Activated CD8-positive, alpha-beta memory T cell treated with anti-CD3 and anti-CD28 coated beads, Interleukin-2, amount 10 ng/mL, durations not matched to agents 7 days and 5 days (primary cell): Measurements from ENCODE around the gene OR2H2. TPM values are rescaled to one million over a fixed set of nuclear protein-coding genes. Genes with fewer than 3 reads are reported as not detected.
A peak's percentile ranks its signal among the peaks of the same experiment; 100 is the strongest.

Source experiments
- ATAC-seq: fragments of 150-1000 bp; cut with Tn5 transposase; one replicate; pipeline ENCODE4 v1.10.0; 2021; ENCODE audit warnings: moderate library complexity
- CTCF ChIA-PET: fragments of 350-600 bp; sonication (Branson Sonifier 250); formaldehyde crosslinking; loops from one replicate; lab custom pipeline; 2021; ENCODE audit warnings: antibody characterized with exemption; lab: Charles Lee
- DNase-seq: peaks from one replicate; pipeline ENCODE4 v3.0.0-alpha.2; 2020
- H3K27ac Mint-ChIP-seq: one replicate; pipeline ENCODE4 v1.8.0; 2021; ENCODE audit warnings: mild to moderate bottlenecking, mixed read lengths
- H3K27me3 Mint-ChIP-seq: one replicate; pipeline ENCODE4 v1.8.0; 2021; ENCODE audit warnings: mixed read lengths
- H3K36me3 Mint-ChIP-seq: one replicate; pipeline ENCODE4 v1.8.0; 2021; ENCODE audit warnings: mild to moderate bottlenecking, mixed read lengths
- H3K4me1 Mint-ChIP-seq: one replicate; pipeline ENCODE4 v1.8.0; 2021; ENCODE audit warnings: mixed read lengths
- H3K4me3 Mint-ChIP-seq: one replicate; pipeline ENCODE4 v1.8.0; 2021; ENCODE audit warnings: mild to moderate bottlenecking, moderate library complexity, mixed read lengths
- H3K9me3 Mint-ChIP-seq: one replicate; pipeline ENCODE4 v1.8.0; 2022; ENCODE audit warnings: low read depth, mixed read lengths
- total RNA-seq, 2 experiments: library from RNA; stranded (reverse); gene quantifications; one replicate each; pipeline ENCODE4 v1.2.3, GENCODE V29; 2021

The OR2H2 gene
- total RNA-seq, 2 experiments from 2014 or later: not detected

- H3K27me3 Mint-ChIP-seq: no peaks in the 10 kb centered on the region
- CTCF ChIA-PET: interaction anchor here (1.3 kb wide), 1 partner anchor 51 kb away, joined by 3 read pairs; no protein-coding TSS in a partner anchor
- no peak overlapping the region for H3K4me3 Mint-ChIP-seq
- ATAC-seq (no peak), DNase-seq (no peak)
- no peaks in the 10 kb centered on the region for H3K4me1 Mint-ChIP-seq
- H3K27ac Mint-ChIP-seq: no peak overlapping the region
- H3K36me3 Mint-ChIP-seq: no peaks in the 10 kb centered on the region
- no peaks in the 10 kb centered on the region for H3K9me3 Mint-ChIP-seq
Observed at GRCh38 chr6:29602564-29603361, 17.8 kb downstream of the OR2H2 start.

GRCh38 chr6:29603456-29603855 is 18.5 kb downstream of the OR2H2 start:
- Mint-ChIP-seq H3K27ac (no peak overlapping the region), H3K27me3 (no peaks in the 10 kb centered on the region), H3K4me3 (no peak overlapping the region), H3K4me1 (no peaks in the 10 kb centered on the region), H3K36me3 (no peaks in the 10 kb centered on the region), H3K9me3 (no peaks in the 10 kb centered on the region)
- DNase-seq (no peak), ATAC-seq (no peak)
- CTCF ChIA-PET: interaction anchor here (1.3 kb wide), 1 partner anchor 50 kb away, joined by 3 read pairs; no protein-coding TSS in a partner anchor

- Mint-ChIP-seq H3K27me3 (no peaks in the 10 kb centered on the region), H3K27ac (no peak overlapping the region), H3K4me1 (no peaks in the 10 kb centered on the region), H3K4me3 (no peak overlapping the region), H3K9me3 (no peaks in the 10 kb centered on the region), H3K36me3 (no peaks in the 10 kb centered on the region)
- no peak for ATAC-seq
- no peak for DNase-seq
- CTCF ChIA-PET: interaction anchor here (1.3 kb wide), 1 partner anchor 50 kb away, joined by 3 read pairs; no protein-coding TSS in a partner anchor
Observed at GRCh38 chr6:29603930-29604329, 19.0 kb downstream of the OR2H2 start.

- no peaks in the 10 kb centered on the region for H3K4me1 Mint-ChIP-seq
- ATAC-seq (no peak), DNase-seq (no peak)
- no peaks in the 10 kb centered on the region for H3K27me3 Mint-ChIP-seq
- no peaks in the 10 kb centered on the region for H3K36me3 Mint-ChIP-seq
- no peak overlapping the region for H3K4me3 Mint-ChIP-seq
- CTCF ChIA-PET: no interaction called here
- no peak overlapping the region for H3K27ac Mint-ChIP-seq
- H3K9me3 Mint-ChIP-seq: no peaks in the 10 kb centered on the region
Observed at GRCh38 chr6:29608131-29608530, 23.2 kb downstream of the OR2H2 start.

GRCh38 chr6:29610540-29610939 is 25.6 kb downstream of the OR2H2 start:
- H3K4me1 Mint-ChIP-seq: no peaks in the 10 kb centered on the region
- H3K27ac Mint-ChIP-seq: no peak overlapping the region
- CTCF ChIA-PET: no interaction called here
- no peaks in the 10 kb centered on the region for H3K27me3 Mint-ChIP-seq
- no peaks in the 10 kb centered on the region for H3K9me3 Mint-ChIP-seq
- no peak for DNase-seq
- no peak overlapping the region for H3K4me3 Mint-ChIP-seq
- H3K36me3 Mint-ChIP-seq: no peaks in the 10 kb centered on the region
- ATAC-seq: no peak

GRCh38 chr6:29611426-29611825 is 26.5 kb downstream of the OR2H2 start:
- Mint-ChIP-seq H3K36me3 (no peaks in the 10 kb centered on the region), H3K4me3 (no peak overlapping the region), H3K9me3 (no peaks in the 10 kb centered on the region), H3K4me1 (no peaks in the 10 kb centered on the region), H3K27me3 (no peaks in the 10 kb centered on the region), H3K27ac (no peak overlapping the region)
- CTCF ChIA-PET: interaction anchor here (0.6 to 1.0 kb wide), 2 partner anchors 40 to 1457 kb away, joined by 3 read pairs; no protein-coding TSS in a partner anchor
- ATAC-seq (no peak), DNase-seq (no peak)

- no peak overlapping the region for H3K27ac Mint-ChIP-seq
Observed at GRCh38 chr6:29617782-29618554, 33.0 kb downstream of the OR2H2 start.

GRCh38 chr6:29619578-29620160 is 34.7 kb downstream of the OR2H2 start:
- no peak overlapping the region for H3K27ac Mint-ChIP-seq
- H3K9me3 Mint-ChIP-seq: no peaks in the 10 kb centered on the region
- CTCF ChIA-PET: interaction anchor here (1.1 kb wide), 1 partner anchor 14 kb away, joined by 4 read pairs; no protein-coding TSS in a partner anchor
- DNase-seq (no peak), ATAC-seq (no peak)
- no peak overlapping the region for H3K4me3 Mint-ChIP-seq
- H3K4me1 Mint-ChIP-seq: no peaks in the 10 kb centered on the region
- no peaks in the 10 kb centered on the region for H3K36me3 Mint-ChIP-seq
- H3K27me3 Mint-ChIP-seq: no peaks in the 10 kb centered on the region

More at GRCh38 chr6:29617782-29618554, 33.0 kb downstream of the OR2H2 start:
- DNase-seq (no peak), ATAC-seq (no peak)
- no peaks in the 10 kb centered on the region for H3K36me3 Mint-ChIP-seq
- no peaks in the 10 kb centered on the region for H3K9me3 Mint-ChIP-seq
- H3K4me1 Mint-ChIP-seq: no peaks in the 10 kb centered on the region
- no peak overlapping the region for H3K4me3 Mint-ChIP-seq
- no peaks in the 10 kb centered on the region for H3K27me3 Mint-ChIP-seq
- CTCF ChIA-PET: interaction anchor here (2.7 kb wide), 1 partner anchor 11 kb away, joined by 9 read pairs; no protein-coding TSS in a partner anchor

- H3K4me3 Mint-ChIP-seq: no peak overlapping the region
- ATAC-seq (no peak), DNase-seq (no peak)
- CTCF ChIA-PET: interaction anchor here (1.1 kb wide), 1 partner anchor 13 kb away, joined by 4 read pairs; no protein-coding TSS in a partner anchor
- no peaks in the 10 kb centered on the region for H3K9me3 Mint-ChIP-seq
- H3K27ac Mint-ChIP-seq: no peak overlapping the region
- no peaks in the 10 kb centered on the region for H3K4me1 Mint-ChIP-seq
- H3K27me3 Mint-ChIP-seq: peaks cover 2% of the 10 kb centered on the region
- H3K36me3 Mint-ChIP-seq: no peaks in the 10 kb centered on the region
Observed at GRCh38 chr6:29620630-29621029, 35.7 kb downstream of the OR2H2 start.

- Mint-ChIP-seq H3K27ac (no peak overlapping the region), H3K9me3 (no peaks in the 10 kb centered on the region), H3K27me3 (peaks cover 18% of the 10 kb centered on the region), H3K4me1 (peaks cover 11% of the 10 kb centered on the region), H3K4me3 (no peak overlapping the region), H3K36me3 (no peaks in the 10 kb centered on the region)
- DNase-seq: no peak
- ATAC-seq: no peak
- CTCF ChIA-PET: interaction anchor here (1.2 to 1.9 kb wide), 3 partner anchors 15 to 29 kb away, joined by 3 to 5 read pairs (median 4); no protein-coding TSS in a partner anchor
Observed at GRCh38 chr6:29624520-29624961, 39.6 kb downstream of the OR2H2 start.

- DNase-seq (no peak), ATAC-seq (no peak)
- no peaks in the 10 kb centered on the region for H3K9me3 Mint-ChIP-seq
- H3K27ac Mint-ChIP-seq: no peak overlapping the region
- no peaks in the 10 kb centered on the region for H3K36me3 Mint-ChIP-seq
- H3K4me3 Mint-ChIP-seq: no peak overlapping the region
- peaks cover 12% of the 10 kb centered on the region for H3K4me1 Mint-ChIP-seq
- CTCF ChIA-PET: interaction anchor here (1.1 to 1.4 kb wide), 2 partner anchors 16 to 28 kb away, joined by 3 read pairs; no protein-coding TSS in a partner anchor
- peaks cover 27% of the 10 kb centered on the region for H3K27me3 Mint-ChIP-seq
Observed at GRCh38 chr6:29625337-29625930, 40.5 kb downstream of the OR2H2 start.

- H3K27me3 Mint-ChIP-seq: peaks cover 44% of the 10 kb centered on the region
Observed at GRCh38 chr6:29626948-29627754, 42.2 kb downstream of the OR2H2 start.

More at GRCh38 chr6:29626948-29627754, 42.2 kb downstream of the OR2H2 start:
- Mint-ChIP-seq H3K4me3 (peak overlapping the region; percentile 42), H3K27ac (no peak overlapping the region), H3K36me3 (no peaks in the 10 kb centered on the region), H3K9me3 (no peaks in the 10 kb centered on the region), H3K4me1 (peaks cover 23% of the 10 kb centered on the region)
- CTCF ChIA-PET: interaction anchor here (1.3 to 3.3 kb wide), 3 partner anchors 13 to 25 kb away, joined by 3 to 20 read pairs (median 3); no protein-coding TSS in a partner anchor
- no peak for ATAC-seq
- DNase-seq: no peak
